SJSA1 (cell line): ENCODE results near the gene PTPRD. TPM values are rescaled to one million over a fixed set of nuclear protein-coding genes. Genes with fewer than 3 reads are reported as not detected.

Experiments used
- DNase-seq, 2 experiments: peaks; one replicate each; pipeline ENCODE4 v3.0.0-alpha.2; 2015 to 2020; ENCODE audit warnings: low spot score in 2 of 2, low read depth in 1 of 2
- H3K27ac ChIP-seq: fragments of 250-450 bp; sonication (Bioruptor Pico); 2 replicates; pipeline ENCODE4 v1.5.1; 2020; ENCODE audit warnings: mild to moderate bottlenecking, moderate library complexity
- H3K27me3 ChIP-seq: fragments of 250-450 bp; sonication (Bioruptor Pico); replicated peaks from 2 replicates; pipeline ENCODE4 v1.5.1; 2020; ENCODE audit warnings: mild to moderate bottlenecking, moderate library complexity
- H3K36me3 ChIP-seq: fragments of 250-450 bp; sonication (Bioruptor Pico); 2 replicates; pipeline ENCODE4 v1.5.1; 2020; ENCODE audit warnings: mild to moderate bottlenecking
- H3K4me1 ChIP-seq: fragments of 250-450 bp; sonication (Bioruptor Pico); replicated peaks from 2 replicates; pipeline ENCODE4 v1.6.1; 2021; ENCODE audit warnings: mild to moderate bottlenecking
- H3K4me3 ChIP-seq: fragments of 250-450 bp; sonication (Bioruptor Pico); 2 replicates; pipeline ENCODE4 v1.5.1; 2020; ENCODE audit warnings: mild to moderate bottlenecking
- H3K9me3 ChIP-seq: fragments of 250-450 bp; sonication (Bioruptor Pico); replicated peaks from 2 replicates; pipeline ENCODE4 v1.5.1; 2020; ENCODE audit warnings: mild to moderate bottlenecking
- total RNA-seq: library from RNA; depleted of rRNA; stranded (reverse); fragments of >200 nt; shearing (Covaris generic); gene quantifications from 2 replicates; pipeline ENCODE4 v1.2.3, GENCODE V29; 2014

The PTPRD gene
- total RNA-seq, 1 experiment from 2014 or later, result not detected

- Histone ChIP-seq H3K4me3 (no peak overlapping the region), H3K9me3 (no peaks in the 10 kb centered on the region), H3K36me3 (no peaks in the 10 kb centered on the region), H3K27me3 (no peaks in the 10 kb centered on the region), H3K4me1 (no peaks in the 10 kb centered on the region), H3K27ac (no peak overlapping the region)
- DNase-seq, result no peak
Observed at GRCh38 chr9:8366161-8366926, 2246.5 kb downstream of the PTPRD start.

- no peaks in the 10 kb centered on the region for H3K36me3 ChIP-seq
- no peak for DNase-seq
- no peaks in the 10 kb centered on the region for H3K9me3 ChIP-seq
- no peaks in the 10 kb centered on the region for H3K27me3 ChIP-seq
- H3K4me1 ChIP-seq, result no peaks in the 10 kb centered on the region
- no peak overlapping the region for H3K27ac ChIP-seq
- no peak overlapping the region for H3K4me3 ChIP-seq
Observed at GRCh38 chr9:8365466-8366160, 2247.2 kb downstream of the PTPRD start.

- H3K36me3 ChIP-seq, result no peaks in the 10 kb centered on the region
- no peaks in the 10 kb centered on the region for H3K4me1 ChIP-seq
- H3K4me3 ChIP-seq, result no peak overlapping the region
- H3K27ac ChIP-seq, result no peak overlapping the region
- no peak for DNase-seq
- no peaks in the 10 kb centered on the region for H3K9me3 ChIP-seq
- H3K27me3 ChIP-seq, result no peaks in the 10 kb centered on the region
Observed at GRCh38 chr9:8365029-8365428, 2247.8 kb downstream of the PTPRD start.

DNA sequence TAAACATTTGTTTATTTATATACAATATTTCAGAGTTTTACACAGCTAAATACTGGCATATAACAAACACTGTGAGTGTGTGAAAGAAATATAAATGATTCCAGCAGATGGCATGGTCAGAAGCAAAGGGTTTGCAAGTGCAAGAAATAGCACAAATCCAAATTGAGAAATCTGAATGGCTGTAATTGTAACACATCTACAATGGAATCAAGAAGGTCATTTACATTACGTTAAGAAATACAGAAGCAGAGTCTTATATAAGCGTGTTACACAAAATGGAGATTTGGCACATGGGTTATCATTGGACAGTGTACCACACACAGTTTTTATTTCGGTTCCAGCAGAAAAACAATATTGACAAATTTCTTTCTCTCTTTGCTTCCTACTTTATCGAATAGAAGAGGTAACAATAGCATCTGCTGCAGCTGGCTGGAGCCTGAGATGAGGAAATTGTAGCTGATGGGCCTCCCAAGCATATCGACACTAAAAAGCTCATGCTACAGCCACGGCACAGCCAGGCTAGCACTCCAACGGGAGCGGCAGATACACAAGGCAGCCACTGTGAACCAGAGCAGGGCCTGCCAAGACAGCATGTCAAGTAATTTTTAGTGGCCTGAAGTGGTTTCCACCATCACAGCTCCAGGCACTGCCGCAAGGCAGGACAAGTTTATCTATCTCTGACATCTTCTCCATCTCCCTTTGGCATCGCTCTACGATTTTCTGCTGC lies 2248.6 kb downstream of the PTPRD start:
- Histone ChIP-seq H3K27me3 (no peaks in the 10 kb centered on the region), H3K4me1 (no peaks in the 10 kb centered on the region), H3K9me3 (no peaks in the 10 kb centered on the region), H3K27ac (no peak overlapping the region), H3K36me3 (no peaks in the 10 kb centered on the region), H3K4me3 (no peak overlapping the region)
- DNase-seq, result no peak

- Histone ChIP-seq H3K4me1 (no peaks in the 10 kb centered on the region), H3K27me3 (no peaks in the 10 kb centered on the region), H3K36me3 (no peaks in the 10 kb centered on the region), H3K4me3 (no peak overlapping the region), H3K27ac (no peak overlapping the region), H3K9me3 (no peaks in the 10 kb centered on the region)
- DNase-seq, result no peak
Observed at GRCh38 chr9:8362250-8362649, 2250.6 kb downstream of the PTPRD start.

DNA sequence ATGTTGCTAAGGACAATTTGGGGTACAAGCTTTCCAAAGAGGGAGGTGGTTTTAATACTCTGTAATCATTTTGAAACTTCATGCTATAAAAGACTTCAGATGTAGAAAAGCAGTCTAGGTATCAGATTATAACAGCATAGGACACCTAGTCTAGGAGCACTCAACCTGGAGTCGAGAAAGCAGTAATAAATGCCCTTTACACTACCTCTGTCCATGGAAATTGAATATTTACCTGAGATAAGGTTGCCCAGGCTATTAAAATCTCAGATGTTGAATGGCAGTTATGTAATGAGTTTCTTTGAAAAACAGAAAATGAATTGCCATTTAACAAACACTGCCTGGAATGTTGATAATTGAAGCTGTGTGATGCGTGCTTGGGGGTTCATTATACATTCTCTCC lies 2251.4 kb downstream of the PTPRD start:
- Histone ChIP-seq H3K4me3 (no peak overlapping the region), H3K4me1 (no peaks in the 10 kb centered on the region), H3K27ac (no peak overlapping the region), H3K9me3 (no peaks in the 10 kb centered on the region), H3K27me3 (no peaks in the 10 kb centered on the region), H3K36me3 (no peaks in the 10 kb centered on the region)
- DNase-seq, result no peak

DNA sequence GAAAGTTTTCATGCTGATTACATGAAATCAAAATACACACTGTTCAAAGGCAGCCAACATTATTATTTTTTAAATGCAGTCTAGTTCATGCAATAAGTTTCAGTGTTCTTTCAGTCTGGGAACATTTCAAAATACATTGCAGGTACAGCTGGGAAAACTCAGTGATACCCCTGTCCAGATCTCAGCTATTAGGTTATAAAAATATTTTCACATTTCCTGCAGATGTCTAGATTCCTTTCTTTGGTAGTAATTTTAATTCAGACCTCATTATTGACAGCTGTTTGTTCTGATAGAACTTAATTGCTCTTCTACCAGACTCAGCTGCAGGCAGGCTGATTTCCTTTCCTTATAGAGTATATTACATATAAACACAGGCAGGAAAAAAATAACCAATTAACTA lies 2256.4 kb downstream of the PTPRD start:
- no peaks in the 10 kb centered on the region for H3K4me1 ChIP-seq
- H3K4me3 ChIP-seq, result no peak overlapping the region
- no peak for DNase-seq

GRCh38 chr9:8351436-8351835 lies 2261.4 kb downstream of the PTPRD start:
- Histone ChIP-seq H3K27me3 (no peaks in the 10 kb centered on the region), H3K9me3 (no peaks in the 10 kb centered on the region), H3K4me1 (no peaks in the 10 kb centered on the region), H3K27ac (no peak overlapping the region), H3K4me3 (no peak overlapping the region), H3K36me3 (no peaks in the 10 kb centered on the region)
- DNase-seq, result no peak

More for the DNA sequence above, 2256.4 kb downstream of the PTPRD start:
- Histone ChIP-seq H3K36me3 (no peaks in the 10 kb centered on the region), H3K9me3 (no peaks in the 10 kb centered on the region), H3K27me3 (no peaks in the 10 kb centered on the region), H3K27ac (no peak overlapping the region)

- Histone ChIP-seq H3K9me3 (no peaks in the 10 kb centered on the region), H3K4me1 (no peaks in the 10 kb centered on the region), H3K27me3 (no peaks in the 10 kb centered on the region), H3K36me3 (no peaks in the 10 kb centered on the region), H3K27ac (no peak overlapping the region), H3K4me3 (no peak overlapping the region)
- DNase-seq, result no peak
Observed at GRCh38 chr9:8349901-8350300, 2262.9 kb downstream of the PTPRD start.

GRCh38 chr9:8349376-8349775 lies 2263.4 kb downstream of the PTPRD start:
- DNase-seq, result no peak

GRCh38 chr9:8348756-8349155 lies 2264.0 kb downstream of the PTPRD start:
- Histone ChIP-seq H3K27ac (no peak overlapping the region), H3K4me1 (no peaks in the 10 kb centered on the region), H3K9me3 (no peaks in the 10 kb centered on the region), H3K27me3 (no peaks in the 10 kb centered on the region), H3K4me3 (no peak overlapping the region), H3K36me3 (no peaks in the 10 kb centered on the region)
- no peak for DNase-seq

More at GRCh38 chr9:8349376-8349775, 2263.4 kb downstream of the PTPRD start:
- H3K27me3 ChIP-seq, result no peaks in the 10 kb centered on the region
- no peak overlapping the region for H3K27ac ChIP-seq
- H3K4me1 ChIP-seq, result no peaks in the 10 kb centered on the region
- H3K4me3 ChIP-seq, result no peak overlapping the region
- no peaks in the 10 kb centered on the region for H3K36me3 ChIP-seq
- H3K9me3 ChIP-seq, result no peaks in the 10 kb centered on the region

DNA sequence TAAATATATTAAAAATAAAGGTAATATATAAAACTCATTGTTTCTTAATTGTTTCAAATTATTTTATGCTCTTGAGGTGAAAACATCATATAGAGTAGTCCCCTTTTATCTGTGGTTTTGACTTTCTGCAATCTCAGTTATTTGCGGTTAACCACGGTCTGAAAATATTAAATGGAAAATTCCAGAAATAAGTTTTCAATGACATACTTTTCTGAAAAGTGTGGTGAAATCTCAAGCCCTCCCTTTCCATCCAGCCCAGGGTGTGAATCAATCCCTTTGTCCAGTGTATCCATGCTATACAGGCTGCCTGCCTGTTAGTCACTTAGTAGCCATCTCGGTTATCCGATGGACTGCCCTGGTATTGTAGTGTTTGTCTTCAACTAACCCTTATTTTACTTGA lies 2266.5 kb downstream of the PTPRD start:
- no peak overlapping the region for H3K27ac ChIP-seq
- H3K36me3 ChIP-seq, result no peaks in the 10 kb centered on the region
- no peak overlapping the region for H3K4me3 ChIP-seq
- DNase-seq, result no peak
- H3K27me3 ChIP-seq, result no peaks in the 10 kb centered on the region
- no peaks in the 10 kb centered on the region for H3K4me1 ChIP-seq
- no peaks in the 10 kb centered on the region for H3K9me3 ChIP-seq

- Histone ChIP-seq H3K4me3 (no peak overlapping the region), H3K27ac (no peak overlapping the region), H3K9me3 (no peaks in the 10 kb centered on the region), H3K27me3 (no peaks in the 10 kb centered on the region), H3K4me1 (no peaks in the 10 kb centered on the region), H3K36me3 (no peaks in the 10 kb centered on the region)
- no peak for DNase-seq
Observed at GRCh38 chr9:8338767-8339510, 2273.9 kb downstream of the PTPRD start.
